Activated CD4-positive, alpha-beta T cell treated with anti-CD3 and anti-CD28 coated beads, Interleukin-2, amount 50 U/mL, for 16 hours (primary cell): Measurements from ENCODE around the gene SCLY.
"Not testable (repeated sequence)": the region's sequence is repeated elsewhere in the genome, so short reads cannot be mapped to it uniquely, and the experiment has no call there.

Source experiments
- DNase-seq: peaks from one replicate; pipeline ENCODE4 v3.0.0-alpha.2; 2020

SCLY gene, protein sequence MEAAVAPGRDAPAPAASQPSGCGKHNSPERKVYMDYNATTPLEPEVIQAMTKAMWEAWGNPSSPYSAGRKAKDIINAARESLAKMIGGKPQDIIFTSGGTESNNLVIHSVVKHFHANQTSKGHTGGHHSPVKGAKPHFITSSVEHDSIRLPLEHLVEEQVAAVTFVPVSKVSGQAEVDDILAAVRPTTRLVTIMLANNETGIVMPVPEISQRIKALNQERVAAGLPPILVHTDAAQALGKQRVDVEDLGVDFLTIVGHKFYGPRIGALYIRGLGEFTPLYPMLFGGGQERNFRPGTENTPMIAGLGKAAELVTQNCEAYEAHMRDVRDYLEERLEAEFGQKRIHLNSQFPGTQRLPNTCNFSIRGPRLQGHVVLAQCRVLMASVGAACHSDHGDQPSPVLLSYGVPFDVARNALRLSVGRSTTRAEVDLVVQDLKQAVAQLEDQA

GRCh38 chr2:238060542-238061314, at the start of gene SCLY:
SCLY (plus strand) TSS chr2:238061001; CDS start chr2:238061055, 54 bp downstream.
- DNase-seq, result peak; percentile 97

DNA sequence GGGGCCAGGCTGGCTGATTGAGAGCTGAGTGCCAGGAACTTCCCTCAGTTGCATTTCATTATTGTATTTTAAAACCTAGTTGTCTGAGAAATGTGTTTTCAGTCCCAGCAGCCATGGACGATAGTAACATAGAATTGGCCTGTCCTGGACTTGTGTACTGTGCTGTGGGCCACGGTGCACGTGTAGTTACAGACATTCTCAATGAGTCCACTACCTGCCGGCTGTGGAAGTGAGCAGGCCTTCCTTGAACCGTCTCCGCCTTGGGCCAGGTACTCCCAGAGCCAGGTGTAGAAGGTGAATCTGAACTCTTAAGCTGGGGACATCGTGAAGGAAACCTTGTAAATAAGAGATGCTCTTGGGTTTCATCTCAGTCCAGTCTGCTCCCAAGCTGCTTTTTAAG, 47.0 kb upstream of the SCLY start:
- DNase-seq, result no peak

DNA sequence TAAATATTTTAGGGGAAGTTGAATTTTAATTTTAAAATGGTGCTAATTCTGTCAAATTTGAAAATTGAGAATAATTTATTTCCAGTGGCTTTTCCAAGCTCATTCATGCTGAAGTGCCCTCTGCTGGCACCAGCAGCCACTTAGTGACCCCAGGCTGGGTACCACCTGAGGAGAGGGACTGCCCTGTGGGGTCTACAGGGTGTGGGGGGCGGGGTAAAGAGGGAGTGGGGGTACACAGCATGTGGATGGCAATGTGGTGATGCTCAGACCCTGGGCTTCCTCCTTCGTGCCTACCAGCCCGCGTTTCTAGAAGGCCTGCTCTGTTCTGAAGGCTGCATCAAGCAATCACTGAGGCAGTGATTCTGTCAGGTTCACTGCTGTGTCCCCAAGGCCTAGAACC, 45.1 kb upstream of the SCLY start:
- DNase-seq, result no peak

GRCh38 chr2:238016526-238016925, 44.3 kb upstream of the SCLY start:
- no peak for DNase-seq

GRCh38 chr2:238019962-238020361, 40.8 kb upstream of the SCLY start:
- no peak for DNase-seq

DNA sequence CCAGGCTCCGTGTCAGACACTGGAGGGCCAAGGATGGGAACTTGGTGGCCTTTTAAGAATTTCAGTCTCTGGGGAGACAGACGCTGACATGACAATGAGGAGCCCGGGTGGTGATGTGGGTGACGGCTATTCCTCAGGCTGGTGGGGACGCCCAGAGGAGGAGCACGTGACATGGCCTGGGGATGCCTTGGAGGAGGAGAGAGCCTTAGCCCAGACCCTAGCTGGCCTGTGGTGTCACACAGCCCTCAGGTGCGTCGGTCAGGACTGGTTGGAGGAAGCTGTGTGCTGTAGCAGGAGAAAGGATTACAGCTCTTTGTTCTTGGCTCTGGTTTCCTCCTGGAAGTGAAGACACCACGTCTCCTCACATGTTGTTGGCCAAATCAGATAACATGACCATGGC, 40.0 kb upstream of the SCLY start:
- no peak for DNase-seq

DNA sequence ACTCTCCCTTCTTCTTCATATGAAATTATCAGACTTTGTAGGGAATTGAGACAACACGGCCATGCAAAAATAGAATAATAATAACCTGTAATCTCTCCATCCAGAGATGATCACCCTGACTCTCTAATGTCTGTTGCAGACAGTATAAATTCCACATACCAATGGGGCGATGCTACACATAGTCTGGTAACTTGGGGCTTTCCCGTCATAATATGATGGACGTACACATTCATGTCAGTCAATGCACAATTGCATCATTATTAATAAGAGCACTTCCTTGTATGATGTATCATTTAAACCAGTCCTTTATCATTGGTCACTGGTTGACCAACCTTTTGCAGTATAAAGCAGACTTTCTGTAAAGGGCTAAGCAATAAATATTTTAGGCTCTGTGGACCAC, 39.5 kb upstream of the SCLY start:
- DNase-seq, result no peak

DNA sequence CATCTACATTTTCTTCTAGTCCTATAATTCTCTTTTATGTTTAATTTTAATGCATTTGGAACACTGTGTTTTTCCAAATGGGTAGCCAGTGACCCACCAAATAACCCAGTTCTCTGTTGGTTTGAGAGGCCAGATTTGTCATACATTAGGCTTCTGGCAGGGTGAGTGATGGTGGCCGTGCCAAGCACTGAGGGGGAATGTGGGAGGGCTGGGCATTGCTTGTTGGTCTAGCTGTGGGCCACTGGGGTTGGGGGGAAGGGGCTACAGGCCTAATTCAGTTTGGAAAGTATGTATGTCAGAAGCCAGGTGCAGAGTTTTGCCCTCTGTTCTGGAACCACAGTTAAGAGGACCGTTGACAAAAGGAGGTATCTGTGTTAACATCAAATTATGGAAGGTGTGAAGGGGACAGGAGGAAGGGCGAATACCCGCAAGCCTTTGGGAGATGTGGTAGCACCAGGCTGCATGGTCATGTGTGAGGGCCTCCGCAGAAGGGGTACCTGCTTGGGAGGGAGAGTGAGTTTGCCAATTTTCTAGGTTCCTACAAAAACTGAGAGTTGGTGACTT, 38.1 kb upstream of the SCLY start:
- no peak for DNase-seq

- no peak for DNase-seq
These were observed 37.2 kb upstream of the SCLY start for GRCh38 chr2:238023608-238024007.

- DNase-seq, result peak; percentile 64
These were observed 35.8 kb upstream of the SCLY start for GRCh38 chr2:238024986-238025385.

DNA sequence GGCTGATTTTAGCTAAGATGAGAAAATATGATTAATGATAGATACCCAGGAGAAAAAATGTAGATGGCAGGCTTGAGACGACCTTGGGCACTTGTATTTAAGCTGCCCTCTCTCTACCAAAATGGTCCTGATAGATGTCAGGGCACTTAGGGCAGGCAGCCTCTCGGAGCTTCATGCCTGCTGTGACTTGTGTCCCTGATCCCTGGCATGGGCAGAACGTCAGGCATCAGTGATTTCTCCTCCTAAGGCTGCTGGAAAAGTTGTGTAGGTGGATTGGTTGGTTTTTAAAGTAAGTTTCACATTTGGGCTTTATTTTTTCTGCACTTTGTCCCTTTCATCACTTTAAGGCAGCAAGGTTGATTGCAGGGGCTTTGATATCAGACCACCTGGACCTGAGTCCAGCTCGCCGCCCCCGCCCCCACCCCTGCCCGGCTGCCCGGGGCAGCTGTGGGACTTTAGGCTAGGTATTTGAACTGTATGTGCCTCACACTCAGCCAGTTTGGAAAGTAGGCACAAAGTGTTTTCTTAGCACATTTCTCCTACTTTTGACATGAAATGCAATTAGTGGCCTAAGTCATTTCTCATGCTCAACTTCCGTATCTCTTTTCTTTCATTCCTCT, 35.0 kb upstream of the SCLY start:
- DNase-seq, result no peak

GRCh38 chr2:238027058-238027457, 33.7 kb upstream of the SCLY start:
- DNase-seq, result no peak

DNA sequence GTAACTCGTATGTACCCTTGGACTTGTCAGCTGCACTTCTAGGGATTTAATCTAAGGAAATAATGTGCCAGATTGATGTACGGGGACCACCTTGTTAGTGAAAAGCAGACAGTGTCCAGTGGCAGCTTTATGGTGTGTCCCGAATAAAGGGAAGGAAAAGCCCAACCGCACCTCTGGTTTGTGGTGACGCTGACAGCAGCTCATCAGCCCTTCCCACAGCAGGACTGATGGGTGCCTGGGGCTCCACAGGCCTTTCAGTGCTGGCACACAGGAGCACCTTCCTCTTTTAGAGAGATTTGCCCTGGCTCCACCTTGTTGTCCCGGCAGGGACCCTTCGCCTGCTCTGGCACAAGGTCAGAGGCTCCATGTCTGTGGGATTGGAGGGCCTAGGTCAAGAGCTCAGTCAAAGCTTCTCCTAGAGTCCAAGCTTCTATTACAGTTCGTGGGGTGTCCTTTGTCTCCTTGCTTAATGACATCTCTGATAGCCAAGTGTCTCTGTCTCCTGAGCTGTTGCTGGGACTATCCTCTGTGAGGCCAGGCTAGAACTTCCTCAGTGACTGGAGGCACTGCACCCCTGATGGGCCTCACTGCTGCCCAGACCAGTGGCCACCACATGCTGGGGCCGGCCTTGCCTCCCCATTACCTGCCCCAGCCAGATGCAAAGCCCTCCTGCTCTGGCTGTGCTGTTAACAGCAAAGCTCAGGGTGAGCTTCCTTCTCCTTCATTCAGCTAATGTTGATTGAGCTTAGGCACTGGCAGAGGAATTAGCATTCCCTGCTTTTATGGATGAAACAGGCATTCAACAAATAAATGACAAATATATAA, 33.0 kb upstream of the SCLY start:
- no peak for DNase-seq

- no peak for DNase-seq
These were observed 30.9 kb upstream of the SCLY start for GRCh38 chr2:238029853-238030252.

DNA sequence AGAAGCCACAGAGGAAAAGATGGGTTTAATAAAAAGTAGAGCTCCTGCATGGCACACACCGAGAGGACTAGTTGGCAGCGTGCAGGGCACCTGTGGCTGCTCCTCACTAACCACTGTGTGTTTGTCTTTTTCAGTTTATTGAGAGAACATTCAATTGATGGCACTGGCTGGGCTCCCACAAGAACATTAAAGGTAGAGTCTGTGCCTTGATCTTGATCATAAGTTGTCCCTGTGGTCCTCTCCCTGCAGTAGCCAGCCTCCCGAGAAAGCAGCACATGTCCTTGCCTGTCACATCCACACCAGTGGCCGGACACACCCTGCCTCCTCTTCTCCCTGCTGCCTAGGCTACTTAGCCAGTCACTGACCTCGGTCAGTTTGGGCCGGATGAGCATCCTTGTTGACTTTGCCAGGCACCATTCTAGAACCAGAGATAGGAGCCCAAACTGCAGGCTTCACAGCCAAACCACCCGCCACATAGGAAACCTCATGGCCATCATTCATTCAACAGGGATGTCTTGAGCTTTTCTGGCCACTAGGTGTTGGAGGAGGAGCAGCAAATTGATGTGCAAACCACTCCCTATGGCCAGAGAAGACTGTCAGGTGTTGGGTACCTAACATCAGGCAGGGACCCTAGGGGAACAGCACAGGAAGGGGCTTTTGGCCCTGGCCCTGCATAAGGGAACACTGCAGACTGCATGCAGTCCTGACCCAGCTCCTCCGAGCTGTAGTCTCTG, 30.2 kb upstream of the SCLY start:
- DNase-seq, result no peak

GRCh38 chr2:238031751-238032150, 29.1 kb upstream of the SCLY start:
- DNase-seq, result no peak

DNA sequence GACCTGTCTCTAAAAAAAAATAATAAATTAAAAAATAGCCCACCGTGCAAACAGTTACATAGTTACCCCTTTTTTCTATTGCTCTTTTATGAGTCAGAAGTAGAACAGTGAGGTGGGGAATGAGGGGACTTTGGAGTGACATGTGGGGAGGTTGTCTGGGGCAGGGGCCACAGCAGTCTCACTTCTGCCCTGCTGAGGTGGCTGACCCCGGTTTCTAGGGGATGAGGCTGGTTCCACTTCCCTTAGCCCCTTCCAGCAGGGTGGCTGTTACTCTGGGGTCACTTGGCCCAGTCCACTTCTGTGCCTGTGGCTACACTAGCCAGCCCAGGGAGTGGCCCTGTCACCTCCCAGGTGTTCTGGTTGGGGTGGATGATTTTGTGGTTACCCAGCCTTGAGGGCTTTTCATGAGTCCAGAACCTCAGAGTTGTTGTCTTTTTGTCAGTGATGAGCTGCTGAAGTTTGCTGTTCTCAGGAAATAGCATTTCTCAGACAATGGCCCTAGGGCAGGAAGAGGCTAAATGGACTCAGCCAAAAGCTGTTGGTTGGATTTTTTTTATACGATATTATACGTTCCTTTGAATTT, 28.0 kb upstream of the SCLY start:
- DNase-seq, result no peak

DNA sequence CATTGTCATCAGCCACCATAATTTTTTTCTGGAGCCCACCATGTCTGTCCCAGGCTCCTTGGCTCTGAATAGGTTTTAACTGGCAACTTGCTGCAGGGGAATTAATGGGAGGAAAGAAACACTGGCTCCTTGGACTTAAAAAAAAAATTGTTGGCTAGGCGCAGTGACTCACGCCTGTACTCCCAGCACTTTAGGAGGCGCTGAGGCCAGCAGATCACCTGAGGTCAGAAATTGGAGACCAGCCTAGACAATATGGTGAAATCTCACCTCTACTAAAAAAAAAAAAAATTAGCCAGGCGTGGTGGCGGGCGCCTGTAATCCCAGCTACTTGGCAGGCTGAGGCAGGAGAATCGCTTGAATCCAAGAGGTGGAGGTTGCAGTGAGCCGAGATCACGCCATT, 26.8 kb upstream of the SCLY start:
- not testable (repeated sequence) for DNase-seq

DNA sequence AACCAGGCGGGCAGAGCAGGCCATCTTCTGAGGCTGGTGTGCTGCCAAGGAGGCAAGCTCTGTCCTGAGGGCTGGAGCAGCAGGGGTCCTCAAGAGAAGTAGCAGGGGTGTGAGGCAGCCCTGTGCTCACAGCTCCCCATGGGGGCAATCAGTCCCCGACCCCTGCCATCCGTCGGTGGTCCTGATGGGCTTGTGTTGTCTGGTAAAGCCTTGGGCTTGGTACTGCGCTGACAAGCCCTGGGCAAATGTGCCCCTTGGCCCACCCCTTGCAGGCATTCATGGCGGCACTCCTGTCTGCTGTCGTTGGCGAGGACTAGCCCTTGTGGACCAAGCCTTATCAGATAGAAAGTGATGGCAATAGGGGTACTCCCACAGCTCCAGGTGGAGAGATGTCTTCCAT, 22.6 kb upstream of the SCLY start:
- no peak for DNase-seq

DNA sequence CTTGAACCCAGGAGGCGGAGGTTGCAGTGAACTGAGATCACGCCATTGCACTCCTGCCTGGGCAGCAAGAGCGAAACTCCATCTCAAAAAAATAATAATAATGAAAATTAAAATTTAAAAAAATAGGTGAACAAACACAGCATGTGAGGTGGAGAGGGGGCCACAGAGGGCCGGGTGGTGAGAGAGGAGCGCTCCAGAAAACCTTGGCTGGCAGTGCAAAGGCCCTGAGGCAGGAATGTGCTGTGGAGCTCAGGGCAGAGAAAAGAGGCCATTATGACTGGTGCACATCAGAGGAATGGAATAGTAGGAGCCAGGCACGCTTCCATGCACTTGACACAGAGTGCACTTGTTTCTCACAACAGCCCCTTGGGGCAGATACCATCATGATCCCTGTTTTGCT, 21.6 kb upstream of the SCLY start:
- no peak for DNase-seq

GRCh38 chr2:238039985-238040384, 20.8 kb upstream of the SCLY start:
- no peak for DNase-seq
